Esophagus squamous epithelium (tissue), 5 donors: ENCODE measurements around the gene RASSF3. TPM values are rescaled to one million over a fixed set of nuclear protein-coding genes. Genes with fewer than 3 reads are reported as not detected.
"Not testable (repeated sequence)": the region's sequence is repeated elsewhere in the genome, so short reads cannot be mapped to it uniquely, and the experiment has no call there.

Experiments
- DNase-seq: peaks from one replicate; lab custom pipeline; 2025; lab: John Stamatoyannopoulos, UW
- H3K27ac ChIP-seq, 4 donors: fragments of 200-600 bp; sonication (generic); one replicate each; pipeline ENCODE4 v1.5.1; 2016 to 2019; ENCODE audit warnings: mild to moderate bottlenecking in 1 of 4
- H3K27me3 ChIP-seq, 4 donors: fragments of 200-600 bp; sonication (generic); 1 replicate in 3 of 4; 2 replicates in 1 of 4; pipeline versions ENCODE4 v1.5.1 to v1.6.0; 2017 to 2021; ENCODE audit warnings: antibody characterized with exemption in 1 of 4
- H3K36me3 ChIP-seq, 3 donors: fragments of 200-600 bp; sonication (generic); one replicate each; pipeline ENCODE4 v1.5.1; 2016 to 2019
- H3K4me1 ChIP-seq, 3 donors: fragments of 200-600 bp; sonication (generic); one replicate each; pipeline ENCODE4 v1.5.1; 2017 to 2019
- H3K4me3 ChIP-seq, 4 donors: fragments of 200-600 bp; sonication (generic); 1 replicate in 3 of 4; 2 replicates in 1 of 4; pipeline ENCODE4 v1.5.1; 2016 to 2019; ENCODE audit warnings: mild to moderate bottlenecking in 2 of 4, moderate library complexity in 1 of 4
- H3K9me3 ChIP-seq, 3 donors: fragments of 200-600 bp; sonication (generic); one replicate each; pipeline ENCODE4 v1.5.1; 2016 to 2019
- CTCF ChIP-seq, 6 experiments: fragments of 450-650 bp in 4 of 6; fragments of 200-600 bp in 2 of 6; sonication (generic) in 2 of 6; IDR thresholded peaks; one replicate each; pipeline ENCODE4 v1.5.1; 2016 to 2019; ENCODE audit warnings: antibody characterized with exemption in 6 of 6, mild to moderate bottlenecking in 4 of 6, moderate library complexity in 4 of 6
- POLR2A ChIP-seq, 4 donors: fragments of 450-650 bp; IDR thresholded peaks; one replicate each; pipeline ENCODE4 v1.6.1; 2017; ENCODE audit warnings: antibody characterized with exemption in 4 of 4, mild to moderate bottlenecking in 4 of 4, moderate library complexity in 3 of 4
- WGBS, 2 donors: methylation state at CpG; one replicate each; pipeline ENCODE4 v1.1.5; 2018; 5-methylcytosine and 5-hydroxymethylcytosine counted together
- intact Hi-C: fragments of 100-400 bp; cut with DNase I; formaldehyde crosslinking; loops from one replicate; pipeline ENCODE4 v1.15.0; 2022
- total RNA-seq, 4 donors: library from RNA; depleted of rRNA; stranded (reverse); fragments of >200 nt; gene quantifications; one replicate each; pipeline ENCODE4 v1.1.0, GENCODE V29; 2016
- donor health status: DM: yes; HTN: yes; CAD: no.

Gene RASSF3
- total RNA-seq, 4 donors from 2014 or later, result 10.4 to 44.4 (median 15.5) TPM

- TF ChIP-seq CTCF (IDR thresholded peaks at IDR 0.05) (no peak), POLR2A (IDR thresholded peaks at IDR 0.05) (no peak)
- intact Hi-C loops, result no loop called here
- no peak for DNase-seq
Measured at GRCh38 chr12:64650762-64651161, 40.5 kb downstream of the RASSF3 start.

GRCh38 chr12:64652346-64652745 is 42.1 kb downstream of the RASSF3 start:
- intact Hi-C loops, result no loop called here

More at GRCh38 chr12:64650762-64651161, 40.5 kb downstream of the RASSF3 start:
- WGBS, 2 donors, result 63 to 68% methylated on average over 4 of the region's 4 CpGs
- Histone ChIP-seq H3K4me1 (peaks cover 0 to 27% (median 9%) of the 10 kb centered on the region in 3 donors), H3K4me3 (no peak overlapping the region), H3K27me3 (no peaks in the 10 kb centered on the region), H3K9me3 (no peaks in the 10 kb centered on the region), H3K36me3 (no peaks in the 10 kb centered on the region), H3K27ac (peak overlapping the region in 3 of 4 donors; percentile 4 to 57 (median 39))

GRCh38 chr12:64653123-64653522 is 42.8 kb downstream of the RASSF3 start:
- Histone ChIP-seq H3K27ac (peak overlapping the region in 2 of 4 donors; percentile 5 to 21), H3K4me1 (peaks cover 0 to 32% (median 9%) of the 10 kb centered on the region in 3 donors), H3K4me3 (no peak overlapping the region), H3K36me3 (no peaks in the 10 kb centered on the region), H3K9me3 (no peaks in the 10 kb centered on the region), H3K27me3 (no peaks in the 10 kb centered on the region)
- WGBS, 2 donors, result 76 to 86% methylated on average over 1 of the region's 1 CpG
- intact Hi-C loops, result no loop called here
- no peak for TF ChIP-seq POLR2A (IDR thresholded peaks at IDR 0.05)
- TF ChIP-seq CTCF (IDR thresholded peaks at IDR 0.05), result no peak
- DNase-seq, result no peak

More at GRCh38 chr12:64652346-64652745, 42.1 kb downstream of the RASSF3 start:
- DNase-seq, result no peak
- Histone ChIP-seq H3K36me3 (no peaks in the 10 kb centered on the region), H3K9me3 (no peaks in the 10 kb centered on the region), H3K4me1 (peaks cover 0 to 27% (median 9%) of the 10 kb centered on the region in 3 donors), H3K27me3 (no peaks in the 10 kb centered on the region), H3K4me3 (no peak overlapping the region), H3K27ac (peak overlapping the region in 2 of 4 donors; percentile 21 to 49)
- WGBS, 2 donors, result 60 to 80% methylated on average over 2 of the region's 2 CpGs
- TF ChIP-seq POLR2A (IDR thresholded peaks at IDR 0.05), result no peak
- TF ChIP-seq CTCF (IDR thresholded peaks at IDR 0.05), result no peak

GRCh38 chr12:64653907-64654306 is 43.6 kb downstream of the RASSF3 start:
- H3K9me3 ChIP-seq, H3K4me3 ChIP-seq, H3K36me3 ChIP-seq, H3K27me3 ChIP-seq, intact Hi-C loops, DNase-seq: not testable (repeated sequence)
- Histone ChIP-seq H3K27ac (peak overlapping the region in 2 of 4 donors; percentile 26 to 29), H3K4me1 (peaks cover 0 to 38% (median 15%) of the 10 kb centered on the region in 3 donors)
- WGBS, 2 donors, result 78 to 93% methylated on average over 2 of the region's 2 CpGs

- Histone ChIP-seq H3K9me3 (no peaks in the 10 kb centered on the region), H3K27me3 (no peaks in the 10 kb centered on the region), H3K36me3 (no peaks in the 10 kb centered on the region), H3K27ac (peak overlapping the region in 1 of 4 donors; percentile 9), H3K4me1 (peaks cover 0 to 45% (median 15%) of the 10 kb centered on the region in 3 donors), H3K4me3 (no peak overlapping the region)
- TF ChIP-seq CTCF (IDR thresholded peaks at IDR 0.05) (no peak), POLR2A (IDR thresholded peaks at IDR 0.05) (no peak)
- DNase-seq, result no peak
- intact Hi-C loops, result no loop called here
- 76 to 88% methylated on average over 3 of the region's 3 CpGs for WGBS, 2 donors
Measured at GRCh38 chr12:64655141-64655540, 44.8 kb downstream of the RASSF3 start.
